Neural cell (in vitro differentiated cells): ENCODE data around the gene EFNA4. TPM values are rescaled to one million over a fixed set of nuclear protein-coding genes. Genes with fewer than 3 reads are reported as not detected.

Source experiments
- H2AFZ ChIP-seq: fragments of 200-600, 300-800 bp; sonication (generic), shearing (Covaris generic); 2 replicates; pipeline ENCODE4 v1.6.0; 2014; ENCODE audit warnings: low read depth, mild to moderate bottlenecking, antibody characterized with exemption, low read length, moderate library complexity
- H3F3A ChIP-seq: fragments of 200-600 bp; shearing (Covaris generic); 2 replicates; pipeline ENCODE4 v1.6.1; 2016; ENCODE audit warnings: mild to moderate bottlenecking, moderate library complexity, mixed read lengths, antibody characterized with exemption, low read length; ENCODE audit not compliant: insufficient read depth, poor library complexity, severe bottlenecking
- H3K27ac ChIP-seq: fragments of 200-600, 300-800 bp; sonication (generic), shearing (Covaris generic); 2 replicates; pipeline ENCODE4 v1.5.1; 2014; ENCODE audit warnings: mild to moderate bottlenecking, low read length, moderate library complexity
- H3K27me3 ChIP-seq: fragments of 300-800, 200-600 bp; sonication (generic), shearing (Covaris generic); 2 replicates; pipeline ENCODE4 v1.6.0; 2014; ENCODE audit warnings: mild to moderate bottlenecking, low read depth, low read length, moderate library complexity; ENCODE audit not compliant: insufficient read depth
- H3K36me3 ChIP-seq: fragments of 300-800, 200-600 bp; sonication (generic), shearing (Covaris generic); 2 replicates; pipeline ENCODE4 v1.5.1; 2014; ENCODE audit warnings: mild to moderate bottlenecking, antibody characterized with exemption, low read length, moderate library complexity; ENCODE audit not compliant: insufficient read depth
- H3K4me2 ChIP-seq: fragments of 300-800, 200-600 bp; sonication (generic), shearing (Covaris generic); 2 replicates; pipeline ENCODE4 v1.6.0; 2014; ENCODE audit warnings: mild to moderate bottlenecking, low read length
- H3K4me3 ChIP-seq: fragments of 300-800, 200-600 bp; sonication (generic), shearing (Covaris generic); 2 replicates; pipeline ENCODE4 v1.5.1; 2014; ENCODE audit warnings: mild to moderate bottlenecking, low read length, moderate library complexity
- H3K79me2 ChIP-seq: fragments of 200-600 bp; shearing (Covaris generic); replicated peaks from 2 replicates; pipeline ENCODE4 v1.6.0; 2014; ENCODE audit warnings: mild to moderate bottlenecking, low read length, moderate library complexity; ENCODE audit not compliant: insufficient read depth
- H3K9ac ChIP-seq: fragments of 300-800, 200-600 bp; sonication (generic), shearing (Covaris generic); 2 replicates; pipeline ENCODE4 v1.6.1; 2016; ENCODE audit warnings: mild to moderate bottlenecking, low read length, mixed read lengths
- H3K9me2 ChIP-seq: fragments of 200-600 bp; shearing (Covaris generic); 2 replicates; pipeline ENCODE4 v1.6.1; 2016; ENCODE audit warnings: mild to moderate bottlenecking, low read length, mixed read lengths; ENCODE audit not compliant: insufficient read depth
- H3K9me3 ChIP-seq: fragments of 200-600, 300-800 bp; sonication (generic), shearing (Covaris generic); 2 replicates; pipeline ENCODE4 v1.6.1; 2016; ENCODE audit warnings: mild to moderate bottlenecking, mixed run types, low read length, moderate library complexity, mixed read lengths
- H4K20me1 ChIP-seq: fragments of 200-600 bp; shearing (Covaris generic); 2 replicates; pipeline ENCODE4 v1.6.1; 2016; ENCODE audit warnings: mild to moderate bottlenecking, mixed run types; ENCODE audit not compliant: insufficient read depth
- EP300 ChIP-seq: fragments of 450-650 bp; conservative IDR thresholded peaks from 2 replicates; pipeline ENCODE4 v1.6.1; 2014; ENCODE audit warnings: antibody characterized with exemption, mild to moderate bottlenecking, moderate library complexity; ENCODE audit not compliant: poor library complexity, severe bottlenecking
- EZH2 ChIP-seq: fragments of 200-600, 300-800 bp; shearing (Covaris generic), sonication (generic); IDR thresholded peaks from 2 replicates; pipeline ENCODE4 v1.6.1; 2014; ENCODE audit warnings: antibody characterized with exemption, low read length, borderline replicate concordance, mild to moderate bottlenecking; ENCODE audit not compliant: insufficient read depth, poor library complexity, severe bottlenecking
- MXI1 ChIP-seq: fragments of 450-650 bp; conservative IDR thresholded peaks from 2 replicates; pipeline ENCODE4 v1.6.1; 2014; ENCODE audit warnings: antibody characterized with exemption, mild to moderate bottlenecking; ENCODE audit not compliant: poor library complexity, severe bottlenecking
- POLR2AphosphoS5 ChIP-seq: IDR thresholded peaks from 2 replicates; pipeline ENCODE4 v1.6.1; 2012
- RAD21 ChIP-seq: fragments of 450-650 bp; conservative IDR thresholded peaks from 2 replicates; pipeline ENCODE4 v1.6.1; 2014; ENCODE audit warnings: antibody characterized with exemption, mild to moderate bottlenecking, moderate library complexity
- SMC3 ChIP-seq: fragments of 450-650 bp; conservative IDR thresholded peaks from 2 replicates; pipeline ENCODE4 v1.6.1; 2014; ENCODE audit warnings: antibody characterized with exemption, mild to moderate bottlenecking, moderate library complexity; ENCODE audit not compliant: poor library complexity
- TAF1 ChIP-seq: IDR thresholded peaks from 2 replicates; pipeline ENCODE4 v1.6.1; 2012; ENCODE audit warnings: low read depth
- polyA plus RNA-seq: library from polyadenylated mRNA; depleted of rRNA; stranded (reverse); fragments of >200 nt; gene quantifications from 2 replicates; pipeline ENCODE4 v1.2.3, GENCODE V29; 2014
- TF ChIP-seq, protein P1 (sequence below): fragments of 450-650 bp; IDR thresholded peaks from 2 replicates; pipeline ENCODE4 v1.5.1; 2014; ENCODE audit warnings: antibody characterized with exemption, mild to moderate bottlenecking, moderate library complexity; ENCODE audit not compliant: poor library complexity, severe bottlenecking
- TF ChIP-seq, protein P2 (sequence below): IDR thresholded peaks from 2 replicates; pipeline ENCODE4 v1.6.1; 2012; ENCODE audit warnings: borderline replicate concordance

EFNA4 gene
- polyA plus RNA-seq, 1 donor from 2014 or later, result 1.2 TPM

DNA sequence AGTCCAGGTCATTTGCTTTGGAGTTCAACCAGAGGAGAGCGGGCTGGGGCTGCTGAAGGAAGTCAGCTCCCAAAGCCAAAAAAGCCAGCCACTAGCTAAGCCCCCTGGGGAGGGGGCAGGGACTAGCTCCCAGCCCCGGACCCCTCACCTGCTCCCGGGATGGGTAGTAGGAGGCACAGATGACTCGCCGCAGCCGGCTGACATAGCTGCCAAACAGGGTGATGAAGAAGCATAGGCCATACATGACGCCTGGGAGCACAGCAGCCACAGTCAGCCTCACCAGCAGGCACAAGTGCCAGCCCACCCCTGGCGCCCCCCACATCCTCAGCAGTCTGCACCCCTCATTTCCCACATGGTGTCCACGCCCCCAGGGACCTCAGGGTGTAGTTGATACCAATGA, 37.4 kb upstream of the EFNA4 start:
- Histone ChIP-seq H3K27ac (no peak overlapping the region), H3K9me3 (no peaks in the 10 kb centered on the region), H4K20me1 (no peaks in the 10 kb centered on the region), H3K36me3 (no peaks in the 10 kb centered on the region), H3K9me2 (no peaks in the 10 kb centered on the region), H3F3A (no peaks in the 10 kb centered on the region), H2AFZ (no peak overlapping the region), H3K27me3 (no peaks in the 10 kb centered on the region), H3K4me3 (no peak overlapping the region), H3K4me2 (no peak overlapping the region), H3K79me2 (no peaks in the 10 kb centered on the region), H3K9ac (no peak overlapping the region)
- TF ChIP-seq POLR2AphosphoS5, result no peak

DNA sequence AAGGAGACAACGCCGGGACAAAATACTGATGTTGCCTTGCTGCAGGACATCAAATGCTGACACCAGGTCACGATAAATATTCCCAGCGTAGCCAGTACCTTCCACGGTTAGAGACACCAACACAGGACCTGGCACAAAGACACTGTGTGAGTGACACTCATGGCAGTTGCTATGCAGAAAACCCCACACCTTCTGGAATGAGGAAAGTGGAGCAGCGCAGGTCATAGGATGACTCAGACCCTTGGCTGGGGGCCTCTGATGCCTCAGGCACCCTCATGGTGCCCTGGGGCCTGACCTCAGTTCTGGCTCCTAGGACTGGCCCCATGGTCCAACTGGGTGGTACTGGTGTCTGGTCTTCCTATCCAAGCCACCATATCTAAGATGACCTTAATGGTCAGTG, 37.0 kb upstream of the EFNA4 start:
- no peak overlapping the region for H3K27ac ChIP-seq
- H3K36me3 ChIP-seq, result no peaks in the 10 kb centered on the region
- H3K4me2 ChIP-seq, result no peak overlapping the region
- TF ChIP-seq POLR2AphosphoS5 (no peak), RAD21 (no peak), SMC3 (no peak), TAF1 (no peak), EZH2 (no peak), MXI1 (no peak), EP300 (no peak)
- TF ChIP-seq, protein P1, sequence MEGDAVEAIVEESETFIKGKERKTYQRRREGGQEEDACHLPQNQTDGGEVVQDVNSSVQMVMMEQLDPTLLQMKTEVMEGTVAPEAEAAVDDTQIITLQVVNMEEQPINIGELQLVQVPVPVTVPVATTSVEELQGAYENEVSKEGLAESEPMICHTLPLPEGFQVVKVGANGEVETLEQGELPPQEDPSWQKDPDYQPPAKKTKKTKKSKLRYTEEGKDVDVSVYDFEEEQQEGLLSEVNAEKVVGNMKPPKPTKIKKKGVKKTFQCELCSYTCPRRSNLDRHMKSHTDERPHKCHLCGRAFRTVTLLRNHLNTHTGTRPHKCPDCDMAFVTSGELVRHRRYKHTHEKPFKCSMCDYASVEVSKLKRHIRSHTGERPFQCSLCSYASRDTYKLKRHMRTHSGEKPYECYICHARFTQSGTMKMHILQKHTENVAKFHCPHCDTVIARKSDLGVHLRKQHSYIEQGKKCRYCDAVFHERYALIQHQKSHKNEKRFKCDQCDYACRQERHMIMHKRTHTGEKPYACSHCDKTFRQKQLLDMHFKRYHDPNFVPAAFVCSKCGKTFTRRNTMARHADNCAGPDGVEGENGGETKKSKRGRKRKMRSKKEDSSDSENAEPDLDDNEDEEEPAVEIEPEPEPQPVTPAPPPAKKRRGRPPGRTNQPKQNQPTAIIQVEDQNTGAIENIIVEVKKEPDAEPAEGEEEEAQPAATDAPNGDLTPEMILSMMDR, result no peak
- TF ChIP-seq, protein P2, sequence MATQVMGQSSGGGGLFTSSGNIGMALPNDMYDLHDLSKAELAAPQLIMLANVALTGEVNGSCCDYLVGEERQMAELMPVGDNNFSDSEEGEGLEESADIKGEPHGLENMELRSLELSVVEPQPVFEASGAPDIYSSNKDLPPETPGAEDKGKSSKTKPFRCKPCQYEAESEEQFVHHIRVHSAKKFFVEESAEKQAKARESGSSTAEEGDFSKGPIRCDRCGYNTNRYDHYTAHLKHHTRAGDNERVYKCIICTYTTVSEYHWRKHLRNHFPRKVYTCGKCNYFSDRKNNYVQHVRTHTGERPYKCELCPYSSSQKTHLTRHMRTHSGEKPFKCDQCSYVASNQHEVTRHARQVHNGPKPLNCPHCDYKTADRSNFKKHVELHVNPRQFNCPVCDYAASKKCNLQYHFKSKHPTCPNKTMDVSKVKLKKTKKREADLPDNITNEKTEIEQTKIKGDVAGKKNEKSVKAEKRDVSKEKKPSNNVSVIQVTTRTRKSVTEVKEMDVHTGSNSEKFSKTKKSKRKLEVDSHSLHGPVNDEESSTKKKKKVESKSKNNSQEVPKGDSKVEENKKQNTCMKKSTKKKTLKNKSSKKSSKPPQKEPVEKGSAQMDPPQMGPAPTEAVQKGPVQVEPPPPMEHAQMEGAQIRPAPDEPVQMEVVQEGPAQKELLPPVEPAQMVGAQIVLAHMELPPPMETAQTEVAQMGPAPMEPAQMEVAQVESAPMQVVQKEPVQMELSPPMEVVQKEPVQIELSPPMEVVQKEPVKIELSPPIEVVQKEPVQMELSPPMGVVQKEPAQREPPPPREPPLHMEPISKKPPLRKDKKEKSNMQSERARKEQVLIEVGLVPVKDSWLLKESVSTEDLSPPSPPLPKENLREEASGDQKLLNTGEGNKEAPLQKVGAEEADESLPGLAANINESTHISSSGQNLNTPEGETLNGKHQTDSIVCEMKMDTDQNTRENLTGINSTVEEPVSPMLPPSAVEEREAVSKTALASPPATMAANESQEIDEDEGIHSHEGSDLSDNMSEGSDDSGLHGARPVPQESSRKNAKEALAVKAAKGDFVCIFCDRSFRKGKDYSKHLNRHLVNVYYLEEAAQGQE, result no peak
- no peak overlapping the region for H2AFZ ChIP-seq
- no peaks in the 10 kb centered on the region for H3K79me2 ChIP-seq
- H3K9me2 ChIP-seq, result no peaks in the 10 kb centered on the region
- H3K27me3 ChIP-seq, result no peaks in the 10 kb centered on the region
- H4K20me1 ChIP-seq, result no peaks in the 10 kb centered on the region
- H3F3A ChIP-seq, result no peaks in the 10 kb centered on the region
- H3K9me3 ChIP-seq, result no peaks in the 10 kb centered on the region
- no peak overlapping the region for H3K4me3 ChIP-seq
- H3K9ac ChIP-seq, result no peak overlapping the region
